ENCODE measurements around the gene EEF1B2. TPM values are rescaled to one million over a fixed set of nuclear protein-coding genes. Genes with fewer than 3 reads are reported as not detected.
"Not testable (repeated sequence)": the region's sequence is repeated elsewhere in the genome, so short reads cannot be mapped to it uniquely, and the experiment has no call there.

EEF1B2 gene
- 100 to 1,000 TPM; 935 to 972 TPM for total RNA-seq

DNA sequence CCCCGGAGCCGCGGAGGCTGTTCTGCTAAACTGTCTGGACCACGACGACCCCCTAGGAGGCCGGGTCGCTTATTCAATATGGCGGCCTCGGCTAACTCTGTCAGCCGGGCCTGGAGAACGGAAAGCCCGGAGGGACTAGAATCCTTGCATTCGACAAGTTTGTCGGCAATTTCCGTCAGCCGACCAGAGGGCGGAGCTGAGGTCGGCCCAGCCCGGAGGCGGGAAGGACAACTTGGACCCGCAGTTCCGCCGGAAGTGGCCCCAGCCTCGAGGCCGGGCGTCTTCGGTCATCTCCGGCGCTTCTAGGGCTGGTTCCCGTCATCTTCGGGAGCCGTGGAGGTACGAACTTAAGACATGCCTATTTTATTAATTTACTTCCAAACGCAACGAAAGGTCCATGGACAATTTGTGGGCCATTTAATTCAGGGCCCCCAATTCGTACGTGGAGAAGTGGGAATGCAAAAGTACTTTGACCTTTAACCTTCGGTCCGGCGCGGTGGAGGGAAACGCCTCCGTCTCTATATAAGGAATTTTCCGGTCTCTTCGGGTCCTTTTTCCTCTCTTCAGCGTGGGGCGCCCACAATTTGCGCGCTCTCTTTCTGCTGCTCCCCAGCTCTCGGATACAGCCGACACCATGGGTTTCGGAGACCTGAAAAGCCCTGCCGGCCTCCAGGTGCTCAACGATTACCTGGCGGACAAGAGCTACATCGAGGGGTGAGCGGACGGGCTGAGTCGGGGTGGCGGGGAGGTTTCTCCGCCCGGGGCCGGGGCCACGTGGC, at the start of gene EEF1B2, which contains the start of gene NDUFS1:
TSS of gene EEF1B2 (plus strand) at position 550 of the 779 bp plus-strand sequence. CDS start at position 635, 85 bp downstream.
TSS of gene NDUFS1 (minus strand) at position 99 of the 779 bp plus-strand sequence. CDS start 5,766 bp downstream, outside the sequence.
- Mint-ChIP-seq H3K27me3 (no peaks in the 10 kb centered on the region), H3K27ac (peak within 1 kb of the TSS; percentile 98), H3K4me1 (peaks cover 36% of the 10 kb centered on the region), H3K36me3 (ENCODE audit: low read depth) (peaks cover 61% of the 10 kb centered on the region), H3K4me3 (peak within 1 kb of the TSS; percentile 95), H3K9me3 (no peaks in the 10 kb centered on the region)
- peak; percentile 92 for ATAC-seq (replicated peaks)

DNA sequence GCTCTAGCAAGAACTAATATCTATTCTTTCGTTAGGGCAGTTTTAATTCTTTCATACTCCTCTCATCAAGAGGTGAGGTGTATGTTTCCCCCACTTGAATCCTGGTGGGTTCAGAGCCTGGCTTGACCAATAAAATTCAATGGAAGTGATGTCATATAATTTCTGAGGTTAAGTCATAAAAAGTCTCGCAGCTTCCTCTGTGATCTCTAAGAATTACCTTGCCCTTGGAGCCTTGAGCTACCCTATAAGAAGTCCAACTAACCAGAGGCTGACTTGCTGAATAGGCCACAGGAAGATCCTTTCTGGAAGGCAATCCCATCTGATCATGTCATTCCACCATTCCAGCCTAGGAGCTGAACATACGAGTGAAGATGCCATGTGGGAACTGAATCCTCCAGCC, 47.6 kb upstream of the EEF1B2 start:
- Mint-ChIP-seq H3K27me3 (no peaks in the 10 kb centered on the region), H3K36me3 (ENCODE audit: low read depth) (no peaks in the 10 kb centered on the region), H3K4me3 (no peak overlapping the region), H3K4me1 (no peaks in the 10 kb centered on the region), H3K9me3 (no peaks in the 10 kb centered on the region), H3K27ac (no peak overlapping the region)
- ATAC-seq (replicated peaks) = no peak

DNA sequence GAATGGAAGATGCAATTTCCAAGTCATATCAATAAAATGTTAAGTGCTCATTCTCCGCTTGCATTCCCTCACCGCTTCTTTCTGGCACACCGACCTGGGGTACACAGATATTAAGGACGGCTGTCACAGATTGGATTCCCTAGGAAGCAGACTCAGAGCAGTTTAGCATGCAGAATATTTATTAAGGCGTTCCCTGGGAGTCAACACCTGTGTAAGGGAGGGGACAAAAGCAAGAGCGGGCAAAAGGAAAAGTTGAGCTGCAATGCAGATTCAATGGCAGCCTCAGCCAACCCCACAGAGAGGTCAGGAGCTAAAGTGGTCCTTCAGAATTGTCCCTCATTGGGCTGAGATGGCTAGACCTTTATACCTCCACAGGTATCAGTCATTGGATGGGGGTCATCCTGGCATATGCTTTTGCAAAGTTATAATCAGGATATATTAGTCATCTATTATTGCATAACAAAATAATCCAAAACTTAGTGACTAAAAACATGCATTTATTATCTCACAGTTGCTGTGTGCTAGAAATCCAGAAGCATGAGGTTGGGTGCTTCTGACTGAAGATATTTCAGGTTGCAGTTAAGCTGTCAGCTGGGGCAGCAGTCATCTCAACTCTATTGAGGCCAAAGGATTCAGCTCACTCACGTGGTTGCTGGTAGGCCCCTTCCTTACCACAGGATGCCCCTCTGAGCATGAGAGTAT, 46.7 kb upstream of the EEF1B2 start:
- Mint-ChIP-seq H3K4me1 (no peaks in the 10 kb centered on the region), H3K27ac (no peak overlapping the region), H3K4me3 (no peak overlapping the region), H3K27me3 (no peaks in the 10 kb centered on the region), H3K36me3 (ENCODE audit: low read depth) (no peaks in the 10 kb centered on the region), H3K9me3 (no peaks in the 10 kb centered on the region)
- ATAC-seq (replicated peaks) = no peak

DNA sequence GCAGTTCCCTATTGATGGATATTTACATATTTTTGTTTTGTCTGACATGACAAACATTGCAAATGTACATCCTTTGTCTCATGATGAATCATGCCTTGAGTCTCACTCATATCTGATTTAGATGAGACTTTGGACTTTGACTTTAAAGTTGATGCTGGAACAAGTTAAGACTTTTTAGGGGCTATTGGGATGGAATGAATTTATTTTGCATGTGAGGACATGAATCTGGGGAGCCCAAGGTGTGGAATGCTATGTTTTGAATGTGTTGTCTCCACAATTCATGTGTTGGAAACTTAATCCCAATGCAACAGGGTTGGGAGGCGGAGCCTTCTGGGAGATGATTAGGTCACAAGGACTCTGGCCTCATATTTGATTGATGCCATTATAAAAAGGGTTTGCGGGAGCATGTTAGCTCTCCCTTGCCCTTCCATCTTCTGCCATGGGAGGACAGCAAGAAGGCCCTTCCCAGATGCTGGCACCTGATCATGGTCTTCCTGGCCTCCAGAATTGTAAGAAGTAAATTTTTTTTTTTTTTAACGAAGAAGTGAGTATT, 44.6 kb upstream of the EEF1B2 start:
- no peaks in the 10 kb centered on the region for H3K27me3 Mint-ChIP-seq
- H3K9me3 Mint-ChIP-seq = no peaks in the 10 kb centered on the region
- H3K4me3 Mint-ChIP-seq = no peak overlapping the region
- H3K27ac Mint-ChIP-seq = no peak overlapping the region
- peaks cover 5% of the 10 kb centered on the region for H3K36me3 Mint-ChIP-seq (ENCODE audit: low read depth)
- H3K4me1 Mint-ChIP-seq = no peaks in the 10 kb centered on the region
- ATAC-seq (replicated peaks) = no peak

DNA sequence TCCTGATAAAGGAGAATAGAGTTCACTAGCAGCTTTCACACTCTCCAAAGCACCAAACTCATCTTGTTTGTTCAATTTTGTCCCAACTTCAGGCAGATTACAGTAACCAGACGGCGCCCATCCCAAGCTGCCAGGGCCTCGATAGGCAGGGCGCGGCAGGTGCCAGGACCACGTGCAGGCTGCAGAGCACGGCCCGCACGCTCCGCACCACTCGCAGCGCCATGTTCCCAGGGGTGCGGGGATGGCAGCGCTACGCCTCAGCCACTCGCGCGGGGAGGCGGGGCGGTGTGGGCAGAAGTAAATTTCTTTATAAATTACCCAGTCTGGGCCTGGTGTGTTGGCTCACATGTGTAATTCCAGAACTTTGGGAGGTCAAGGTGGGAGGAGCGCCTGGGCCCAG, 43.4 kb upstream of the EEF1B2 start:
- no peak overlapping the region for H3K4me3 Mint-ChIP-seq
- H3K27ac Mint-ChIP-seq = no peak overlapping the region
- peaks cover 16% of the 10 kb centered on the region for H3K36me3 Mint-ChIP-seq (ENCODE audit: low read depth)
- H3K27me3 Mint-ChIP-seq = no peaks in the 10 kb centered on the region
- H3K9me3 Mint-ChIP-seq = peaks cover 3% of the 10 kb centered on the region
- H3K4me1 Mint-ChIP-seq = no peaks in the 10 kb centered on the region
- ATAC-seq (replicated peaks) = no peak

DNA sequence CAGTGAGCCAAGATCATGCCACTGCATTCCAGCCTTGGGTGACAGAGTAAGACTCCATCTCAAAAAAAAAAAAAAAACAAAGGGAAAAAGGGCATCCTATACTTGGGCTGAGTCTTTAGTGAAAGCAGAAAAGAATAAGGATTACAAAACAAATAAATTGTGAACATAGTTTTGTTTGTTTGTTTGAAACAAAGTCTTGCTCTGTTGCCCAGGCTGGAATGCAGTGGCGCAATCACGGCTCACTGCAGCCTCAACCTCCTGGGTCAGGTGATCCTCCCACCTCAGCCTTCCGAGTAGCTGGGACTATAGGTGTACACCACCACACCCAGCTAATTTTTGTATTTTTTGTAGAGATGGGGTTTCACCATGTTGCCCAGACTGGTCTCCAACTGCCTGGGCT, 37.1 kb upstream of the EEF1B2 start:
- H3K36me3 Mint-ChIP-seq (ENCODE audit: low read depth) = peaks cover 77% of the 10 kb centered on the region
- H3K4me1 Mint-ChIP-seq, H3K4me3 Mint-ChIP-seq: not testable (repeated sequence)

DNA sequence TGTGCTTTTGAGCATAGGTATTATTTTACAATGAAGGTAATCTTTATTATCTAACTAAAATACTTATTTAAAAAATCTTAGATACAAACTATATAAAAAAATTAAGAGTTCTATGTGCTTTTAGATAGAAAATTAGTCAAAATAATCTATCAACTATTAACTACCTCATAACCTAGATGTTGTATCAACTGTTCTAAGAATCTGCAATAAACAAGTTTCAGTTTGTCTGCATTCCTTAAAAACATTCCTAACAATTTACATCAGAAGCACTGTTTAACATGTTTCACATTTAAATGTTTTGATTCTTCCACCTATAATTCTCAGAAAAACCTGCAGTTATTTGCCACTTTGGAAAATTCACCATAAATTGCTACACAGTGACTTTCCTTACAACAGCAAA, 33.8 kb upstream of the EEF1B2 start:
- ATAC-seq (replicated peaks) = no peak
- H3K36me3 Mint-ChIP-seq (ENCODE audit: low read depth) = peaks cover 97% of the 10 kb centered on the region
- H3K4me1 Mint-ChIP-seq = no peaks in the 10 kb centered on the region
- H3K4me3 Mint-ChIP-seq = no peak overlapping the region
- no peak overlapping the region for H3K27ac Mint-ChIP-seq
- H3K9me3 Mint-ChIP-seq = peaks cover 4% of the 10 kb centered on the region
- H3K27me3 Mint-ChIP-seq = no peaks in the 10 kb centered on the region

More for the DNA sequence above, 37.1 kb upstream of the EEF1B2 start:
- not testable (repeated sequence) for H3K27me3 Mint-ChIP-seq; ATAC-seq (replicated peaks); H3K27ac Mint-ChIP-seq; H3K9me3 Mint-ChIP-seq

DNA sequence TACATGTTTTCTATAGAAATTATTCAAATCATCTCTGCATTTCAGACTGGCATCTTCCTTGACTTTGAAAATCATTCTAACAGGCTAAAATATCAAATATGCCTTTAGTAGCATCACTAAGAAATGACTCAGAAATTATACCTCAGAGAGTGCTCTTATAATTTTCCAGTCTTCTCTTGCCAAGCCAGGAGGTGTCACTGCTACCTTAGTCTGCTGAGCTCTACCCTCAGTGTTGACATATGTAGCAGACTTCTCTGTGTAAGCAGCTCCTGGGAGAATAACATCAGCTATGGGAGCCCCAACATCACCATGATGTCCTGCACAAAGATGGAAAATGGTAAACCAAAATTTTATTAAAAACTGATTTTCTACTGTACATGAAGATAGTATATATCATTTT, 32.0 kb upstream of the EEF1B2 start:
- H3K27ac Mint-ChIP-seq = no peak overlapping the region
- peaks cover 97% of the 10 kb centered on the region for H3K36me3 Mint-ChIP-seq (ENCODE audit: low read depth)
- H3K27me3 Mint-ChIP-seq = no peaks in the 10 kb centered on the region
- no peaks in the 10 kb centered on the region for H3K9me3 Mint-ChIP-seq
- H3K4me1 Mint-ChIP-seq = no peaks in the 10 kb centered on the region
- ATAC-seq (replicated peaks) = no peak
- no peak overlapping the region for H3K4me3 Mint-ChIP-seq

DNA sequence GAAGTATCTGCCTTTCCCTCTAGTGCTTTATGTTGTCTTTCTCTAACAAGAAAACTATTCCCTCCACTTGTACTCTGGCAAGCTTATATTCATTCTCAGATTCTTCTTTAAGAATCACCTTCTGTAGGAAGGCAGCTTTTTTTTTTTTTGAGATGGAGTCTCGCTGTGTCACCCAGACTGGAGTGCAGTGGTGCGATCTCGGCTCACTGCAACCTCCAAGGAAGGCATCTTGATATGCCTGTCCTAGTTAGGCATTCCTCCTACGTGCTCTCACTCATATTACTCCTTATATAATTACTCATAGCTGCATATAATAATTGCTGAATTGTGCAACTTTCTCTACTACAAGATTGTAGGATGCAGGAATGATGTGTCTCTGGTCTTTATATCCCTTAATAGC, 16.2 kb upstream of the EEF1B2 start:
- Mint-ChIP-seq H3K4me1 (no peaks in the 10 kb centered on the region), H3K27me3 (no peaks in the 10 kb centered on the region), H3K4me3 (no peak overlapping the region)

DNA sequence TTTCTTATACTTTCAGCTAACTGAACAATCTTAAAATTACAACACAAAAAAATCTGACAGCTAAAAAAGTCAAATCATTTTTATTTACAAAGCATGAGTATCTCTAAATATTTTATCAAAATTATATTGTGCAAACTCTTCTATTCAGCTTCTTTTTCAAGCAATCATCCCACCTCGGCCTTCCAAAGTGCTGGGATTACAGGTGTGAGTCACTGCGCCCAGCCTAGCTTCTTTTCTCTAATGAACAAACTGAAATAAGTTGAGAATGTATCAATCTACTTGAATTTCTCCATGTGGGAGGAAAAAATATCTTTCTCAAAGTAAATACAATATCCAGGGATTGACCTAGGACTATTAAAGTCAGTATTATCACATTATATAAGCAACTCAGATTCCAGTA, 15.3 kb upstream of the EEF1B2 start:
- no peaks in the 10 kb centered on the region for H3K9me3 Mint-ChIP-seq
- H3K4me3 Mint-ChIP-seq = no peak overlapping the region
- peaks cover 98% of the 10 kb centered on the region for H3K36me3 Mint-ChIP-seq (ENCODE audit: low read depth)
- no peaks in the 10 kb centered on the region for H3K27me3 Mint-ChIP-seq
- no peak for ATAC-seq (replicated peaks)
- no peaks in the 10 kb centered on the region for H3K4me1 Mint-ChIP-seq
- no peak overlapping the region for H3K27ac Mint-ChIP-seq

More for the DNA sequence above, 16.2 kb upstream of the EEF1B2 start:
- no peaks in the 10 kb centered on the region for H3K9me3 Mint-ChIP-seq
- peak overlapping the region; percentile 54 for H3K27ac Mint-ChIP-seq
- H3K36me3 Mint-ChIP-seq (ENCODE audit: low read depth) = peaks cover 95% of the 10 kb centered on the region
- ATAC-seq (replicated peaks) = no peak

DNA sequence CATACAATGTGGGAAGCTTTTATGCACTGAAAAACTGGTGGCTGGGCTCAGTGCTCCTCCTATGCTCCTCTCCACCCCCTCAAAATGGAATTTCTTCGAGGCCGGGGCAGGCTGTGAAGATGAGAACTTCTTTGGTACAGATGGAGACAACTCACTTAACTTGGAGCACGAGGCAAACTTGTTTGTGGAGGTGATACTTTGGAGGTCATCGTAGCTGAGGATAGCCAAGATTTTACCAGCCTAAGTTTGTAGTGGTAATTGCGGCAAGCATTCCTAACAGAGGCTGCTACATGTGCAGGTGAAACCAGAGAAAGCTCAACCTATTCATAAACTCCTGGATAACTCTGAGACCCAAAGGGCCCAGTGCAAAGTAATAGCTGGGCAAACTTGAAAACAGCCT, 14.0 kb upstream of the EEF1B2 start:
- Mint-ChIP-seq H3K4me3 (no peak overlapping the region), H3K4me1 (peaks cover 4% of the 10 kb centered on the region), H3K27ac (no peak overlapping the region), H3K27me3 (no peaks in the 10 kb centered on the region), H3K36me3 (ENCODE audit: low read depth) (peaks cover 98% of the 10 kb centered on the region), H3K9me3 (no peaks in the 10 kb centered on the region)
- ATAC-seq (replicated peaks) = no peak

DNA sequence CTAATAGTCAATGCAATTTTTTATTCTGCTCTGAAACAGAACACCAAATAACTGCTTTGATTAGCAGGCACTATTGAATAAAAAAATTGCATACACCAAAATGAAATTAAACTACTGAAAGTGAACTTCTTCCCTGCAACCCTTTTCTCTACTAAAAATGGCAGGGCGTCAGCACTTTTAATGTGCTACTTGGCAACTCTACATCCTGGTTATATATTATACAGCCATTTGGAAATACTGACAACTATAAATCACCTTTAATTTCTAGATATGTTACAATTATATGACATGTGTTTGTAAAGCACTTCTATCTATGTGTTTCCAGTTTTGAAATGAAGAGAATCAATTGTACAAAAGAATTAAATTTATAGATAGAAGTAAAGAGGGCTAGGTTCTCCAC, 10.4 kb upstream of the EEF1B2 start:
- Mint-ChIP-seq H3K36me3 (ENCODE audit: low read depth) (peaks cover 81% of the 10 kb centered on the region), H3K4me3 (no peak overlapping the region), H3K27ac (no peak overlapping the region), H3K27me3 (no peaks in the 10 kb centered on the region), H3K9me3 (no peaks in the 10 kb centered on the region), H3K4me1 (peaks cover 17% of the 10 kb centered on the region)
- ATAC-seq (replicated peaks) = no peak

DNA sequence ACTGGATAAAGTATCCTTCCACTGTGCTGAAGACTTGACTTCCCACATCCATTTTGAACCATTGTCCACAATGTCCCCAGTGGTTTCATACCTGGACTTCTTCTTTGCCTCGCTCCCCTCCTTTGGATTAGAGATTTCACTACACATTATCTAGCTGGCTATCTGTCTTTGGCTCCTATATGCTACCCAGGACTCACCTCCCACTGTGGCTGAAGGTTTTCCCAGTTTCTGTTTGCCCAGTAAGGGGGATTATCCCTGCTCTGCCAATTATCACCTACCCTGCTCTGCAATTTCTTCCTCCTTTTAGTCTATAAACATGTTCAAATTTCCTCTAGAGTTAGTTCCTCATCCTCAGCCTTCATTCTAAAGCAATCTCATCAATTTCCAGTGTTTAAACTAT, 9.5 kb upstream of the EEF1B2 start:
- no peak for ATAC-seq (replicated peaks)
- Mint-ChIP-seq H3K4me1 (peaks cover 17% of the 10 kb centered on the region), H3K27ac (no peak overlapping the region), H3K9me3 (no peaks in the 10 kb centered on the region), H3K27me3 (no peaks in the 10 kb centered on the region), H3K4me3 (no peak overlapping the region), H3K36me3 (ENCODE audit: low read depth) (peaks cover 73% of the 10 kb centered on the region)

DNA sequence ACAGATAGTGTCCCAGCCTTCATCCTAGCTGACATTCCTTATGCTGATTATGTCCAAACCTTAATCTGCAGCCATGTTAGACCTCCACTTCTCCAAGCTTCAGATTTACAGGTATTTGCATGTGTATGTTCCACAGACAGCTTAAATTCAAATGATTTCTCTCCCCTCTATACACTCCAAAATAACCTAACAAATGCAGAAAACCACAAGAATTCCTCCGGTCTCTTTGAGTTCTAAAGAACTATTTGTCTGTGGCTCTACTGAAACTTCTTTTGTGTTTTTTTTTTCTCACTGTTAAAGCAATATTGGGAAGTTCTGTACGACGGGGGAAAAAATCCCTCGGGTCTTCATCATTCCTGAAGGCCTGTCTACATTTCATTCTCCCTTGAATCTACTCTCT, 9.1 kb upstream of the EEF1B2 start:
- H3K4me1 Mint-ChIP-seq = peaks cover 17% of the 10 kb centered on the region
- no peak for ATAC-seq (replicated peaks)
- H3K27ac Mint-ChIP-seq = peak overlapping the region; percentile 25
- H3K4me3 Mint-ChIP-seq = no peak overlapping the region
- no peaks in the 10 kb centered on the region for H3K9me3 Mint-ChIP-seq
- H3K27me3 Mint-ChIP-seq = no peaks in the 10 kb centered on the region
- H3K36me3 Mint-ChIP-seq (ENCODE audit: low read depth) = peaks cover 68% of the 10 kb centered on the region

DNA sequence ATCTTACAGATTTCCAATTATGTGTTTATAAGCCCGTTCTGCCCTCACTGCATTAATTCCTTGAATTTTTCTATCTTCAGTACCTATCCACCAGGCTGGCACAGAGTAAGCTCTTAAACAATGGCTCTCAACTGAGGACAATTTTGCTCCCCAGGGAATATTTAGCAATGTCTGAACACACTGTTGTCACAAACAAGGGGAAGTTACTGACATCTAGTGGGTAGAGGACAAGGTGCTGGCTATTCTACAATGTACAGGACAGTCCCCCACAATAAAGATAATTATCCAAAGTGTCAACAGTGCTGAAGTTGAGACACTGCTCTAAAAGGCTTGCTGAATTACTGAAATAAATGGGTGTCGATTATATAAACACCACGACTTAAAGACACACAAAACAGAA, 5.5 kb upstream of the EEF1B2 start:
- peaks cover 40% of the 10 kb centered on the region for H3K36me3 Mint-ChIP-seq (ENCODE audit: low read depth)
- peak overlapping the region; percentile 14 for H3K27ac Mint-ChIP-seq
- H3K4me1 Mint-ChIP-seq = peaks cover 29% of the 10 kb centered on the region
- ATAC-seq (replicated peaks) = no peak
- H3K27me3 Mint-ChIP-seq = no peaks in the 10 kb centered on the region
- no peak overlapping the region for H3K4me3 Mint-ChIP-seq
- no peaks in the 10 kb centered on the region for H3K9me3 Mint-ChIP-seq
